ENCODE results near the gene SCGB3A2.

The SCGB3A2 gene

GRCh38 chr5:147878066-147878759, at the start of gene SCGB3A2:
SCGB3A2 (plus strand) TSS chr5:147878711; CDS start chr5:147878804, 93 bp downstream.
- DNase-seq = no peak

DNA sequence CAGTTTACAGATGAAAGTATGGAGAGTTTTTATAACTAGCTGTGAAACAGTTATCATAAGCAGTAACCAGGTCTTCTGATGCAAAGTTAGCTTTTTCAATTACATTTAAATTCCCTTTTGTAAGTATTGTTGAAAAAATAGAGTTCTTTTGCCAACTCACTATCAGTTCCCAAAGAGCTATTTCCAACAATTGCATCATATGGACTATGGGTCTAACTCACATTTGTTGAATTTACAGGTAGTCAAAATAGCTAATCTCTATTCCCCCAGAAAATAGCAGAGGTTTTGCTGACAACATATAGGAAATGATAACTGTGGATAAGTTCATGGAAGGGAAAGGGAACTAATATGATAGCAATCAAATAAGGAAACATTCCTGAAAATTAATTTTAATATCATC, 48.5 kb upstream of the SCGB3A2 start:
- no peak for DNase-seq

DNA sequence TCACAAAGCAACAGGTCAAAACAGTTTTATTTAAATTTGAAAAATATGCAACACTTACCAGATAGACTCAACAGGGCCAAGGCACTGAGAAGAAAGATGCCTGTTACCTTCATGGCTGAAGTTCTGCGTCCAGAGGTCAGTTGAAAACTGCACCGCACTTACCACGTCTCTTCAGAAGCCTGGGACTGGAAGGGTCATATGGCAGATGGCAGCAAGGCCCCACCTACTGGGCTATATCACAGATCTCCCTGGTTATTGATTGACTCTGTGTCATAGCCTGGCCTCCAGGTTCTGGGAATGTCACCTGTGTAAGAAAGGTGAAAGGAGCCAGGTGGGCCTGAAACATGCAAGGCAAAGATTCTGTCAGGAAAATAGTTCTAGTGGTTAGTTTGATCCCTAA, 47.0 kb upstream of the SCGB3A2 start, which contains the start of gene SPINK1:
Gene SPINK1, minus strand, starts transcription at position 207 of the 400 bp plus-strand sequence. Its CDS starts 94 bp downstream, at position 113.
- no peak for DNase-seq

- DNase-seq = no peak
Observed at GRCh38 chr5:147832541-147832940, 46.0 kb upstream of the SCGB3A2 start.

DNA sequence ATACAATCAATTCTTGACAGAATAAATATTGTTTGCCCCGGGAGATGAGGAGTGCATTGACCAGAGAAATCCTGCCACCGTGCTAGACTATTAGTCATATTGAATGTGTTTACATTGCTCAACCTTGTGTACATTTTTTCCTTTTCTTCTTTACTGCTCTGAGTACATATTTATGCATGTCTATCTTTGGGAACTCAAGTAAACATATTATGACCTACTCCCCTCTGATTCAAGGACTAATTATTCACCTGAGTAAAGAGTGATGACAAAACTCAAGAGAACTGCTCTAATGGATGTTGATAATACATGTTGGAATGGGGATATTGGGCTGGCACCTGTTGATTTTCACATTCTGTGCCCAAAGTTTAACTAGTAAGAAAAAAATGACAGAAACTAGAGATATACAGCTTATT, 43.1 kb upstream of the SCGB3A2 start:
- no peak for DNase-seq

DNA sequence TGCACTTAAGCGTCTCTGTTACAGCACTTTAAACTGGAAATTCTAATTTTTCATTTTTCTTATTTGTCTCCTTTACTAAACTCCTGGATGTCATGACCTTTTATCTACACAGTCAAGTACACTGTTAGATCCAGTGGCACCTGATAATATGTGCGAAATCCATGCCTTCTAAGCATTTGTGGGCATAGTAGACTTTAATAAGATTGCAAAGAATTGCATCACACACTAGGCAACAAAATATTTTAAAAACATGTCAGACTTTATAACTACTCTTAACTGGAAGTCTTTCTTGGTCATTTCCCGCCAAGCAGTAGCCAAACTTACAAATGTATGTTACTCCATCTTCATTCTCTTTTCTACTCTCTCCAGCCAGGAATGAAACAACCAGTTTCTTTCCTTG, 42.1 kb upstream of the SCGB3A2 start:
- no peak for DNase-seq

GRCh38 chr5:147842869-147843268, 35.6 kb upstream of the SCGB3A2 start:
- no peak for DNase-seq

- no peak for DNase-seq
Observed at GRCh38 chr5:147844846-147845245, 33.7 kb upstream of the SCGB3A2 start.

DNA sequence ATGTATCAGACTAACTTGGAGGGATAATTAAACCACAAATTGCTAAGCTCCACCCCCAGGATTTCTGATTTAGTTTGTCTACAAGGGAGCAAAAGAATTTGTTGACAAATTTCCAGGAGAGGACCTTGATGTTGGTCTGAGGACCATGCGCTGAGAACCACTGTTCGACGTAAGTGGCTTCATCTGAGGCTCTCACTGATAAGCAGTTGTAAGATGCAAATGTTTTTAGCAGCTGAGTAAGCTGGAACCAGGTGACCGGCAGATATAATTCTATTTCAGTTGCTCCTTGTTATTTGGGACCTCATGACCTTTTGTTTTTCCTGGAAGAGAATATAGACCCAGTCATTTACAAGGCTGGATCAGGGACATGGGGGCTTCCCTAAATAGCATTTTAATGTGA, 32.9 kb upstream of the SCGB3A2 start:
- no peak for DNase-seq

- DNase-seq = no peak
Observed at GRCh38 chr5:147849226-147849625, 29.3 kb upstream of the SCGB3A2 start.

- no peak for DNase-seq
Observed at GRCh38 chr5:147851578-147851977, 26.9 kb upstream of the SCGB3A2 start.

- DNase-seq = no peak
Observed at GRCh38 chr5:147852365-147852764, 26.1 kb upstream of the SCGB3A2 start.

GRCh38 chr5:147853372-147853987, 25.0 kb upstream of the SCGB3A2 start:
- DNase-seq = no peak

- no peak for DNase-seq
Observed at GRCh38 chr5:147854331-147854730, 24.2 kb upstream of the SCGB3A2 start.

GRCh38 chr5:147854894-147855773, 23.4 kb upstream of the SCGB3A2 start:
- DNase-seq = no peak

GRCh38 chr5:147855774-147856069, 22.8 kb upstream of the SCGB3A2 start:
- no peak for DNase-seq

DNA sequence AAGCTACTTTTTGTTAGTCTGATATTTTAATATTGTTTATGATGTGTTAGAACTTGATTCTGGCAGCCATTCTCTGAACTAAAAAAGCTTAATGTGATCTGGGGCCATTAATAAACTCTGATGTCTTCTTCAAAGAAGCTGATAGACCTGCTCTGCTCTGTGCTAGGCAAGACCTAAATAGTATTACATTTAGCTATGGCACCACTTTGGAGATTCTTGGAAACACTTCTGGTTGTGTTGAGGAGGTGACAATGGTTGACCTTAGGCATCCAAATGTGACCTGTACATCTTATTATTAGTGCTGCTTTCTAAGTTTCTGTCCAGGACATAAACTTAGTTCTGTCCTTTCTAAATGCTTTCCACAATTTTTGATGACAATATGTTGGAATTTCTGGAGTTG, 21.7 kb upstream of the SCGB3A2 start:
- no peak for DNase-seq

DNA sequence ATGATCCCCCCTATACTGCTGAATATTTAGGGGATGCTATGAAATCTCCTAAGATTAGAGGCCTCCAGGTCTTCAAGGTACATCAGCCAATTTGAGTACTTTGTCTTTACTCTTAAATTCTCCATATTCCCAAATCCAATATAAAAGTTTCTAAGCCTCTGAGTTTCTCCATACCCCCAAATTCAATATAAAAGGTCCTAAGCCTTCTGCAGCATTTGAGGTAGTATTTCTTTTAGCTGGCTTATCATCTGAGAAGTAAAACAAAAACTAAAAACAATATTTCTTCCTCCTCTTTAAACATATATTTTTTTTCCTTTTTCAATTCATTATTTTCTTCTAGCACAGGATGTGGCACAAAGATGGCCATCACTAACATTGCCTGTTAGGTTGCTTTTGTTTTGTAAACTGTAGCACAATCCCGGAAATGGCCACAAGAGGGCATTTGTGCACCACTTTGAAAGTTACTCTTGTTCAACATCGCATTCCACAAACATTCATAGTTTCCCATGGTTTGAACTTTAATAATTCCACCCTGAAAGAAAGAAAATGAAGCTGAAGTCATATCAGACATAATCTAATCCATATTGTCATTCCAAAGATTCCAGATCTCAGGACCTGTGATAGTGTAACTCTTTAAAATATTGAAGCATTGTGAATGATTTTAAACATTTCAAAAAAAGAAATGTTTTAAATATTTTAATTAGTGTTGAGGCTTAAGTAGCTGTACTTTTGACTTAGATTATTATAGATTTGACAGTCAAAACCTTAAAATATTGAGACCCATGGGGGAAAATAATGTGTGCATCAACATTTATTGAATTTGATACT, 21.0 kb upstream of the SCGB3A2 start:
- DNase-seq = peak; percentile 19

- no peak for DNase-seq
Observed at GRCh38 chr5:147858565-147858964, 19.9 kb upstream of the SCGB3A2 start.

DNA sequence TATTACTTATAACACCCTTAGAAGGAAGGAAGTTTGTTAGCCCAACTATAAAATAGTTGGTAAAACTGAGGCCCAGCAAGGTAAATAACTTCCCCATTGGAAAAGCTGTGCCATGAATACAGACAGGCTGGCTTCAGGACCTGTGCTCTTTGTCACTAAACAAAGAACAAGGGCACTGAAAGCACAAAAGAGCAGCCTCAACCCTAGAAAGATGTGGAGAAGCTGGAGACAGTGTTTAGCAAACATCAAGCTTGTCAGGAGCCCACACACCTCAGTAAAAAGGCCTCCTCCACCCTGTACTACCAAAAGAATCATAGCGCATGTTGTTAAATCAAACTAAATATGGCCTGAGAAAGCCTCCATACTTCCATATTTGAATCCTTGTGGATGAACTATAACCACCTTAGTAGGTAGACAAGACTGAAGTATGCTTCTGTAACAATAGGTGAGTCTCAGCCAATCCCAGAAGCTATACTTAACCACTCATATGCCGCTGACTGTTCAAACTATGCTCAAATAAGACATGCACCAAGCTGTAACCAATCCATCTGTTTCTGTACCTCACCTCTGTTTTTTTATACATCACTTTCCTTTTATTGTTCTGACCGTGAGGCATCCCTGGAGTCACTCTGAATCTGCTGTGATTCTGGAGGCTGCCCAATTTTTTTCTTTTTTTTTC, 18.4 kb upstream of the SCGB3A2 start:
- no peak for DNase-seq

- no peak for DNase-seq
Observed at GRCh38 chr5:147860641-147861025, 17.9 kb upstream of the SCGB3A2 start.

- no peak for DNase-seq
Observed at GRCh38 chr5:147863454-147864158, 14.9 kb upstream of the SCGB3A2 start.

Measured in NCI-H2107 (cell line).